CD14-positive monocyte (primary cell): ENCODE measurements around the gene EYS. TPM values are rescaled to one million over a fixed set of nuclear protein-coding genes. Genes with fewer than 3 reads are reported as not detected.

Source experiments
- DNase-seq, 3 donors: peaks; one replicate each; pipeline ENCODE4 v3.0.0-alpha.2; 2011 to 2022
- H2AFZ ChIP-seq: 2 replicates; pipeline ENCODE4 v1.6.0; 2012; ENCODE audit warnings: mild to moderate bottlenecking, low read depth, low read length, inconsistent platforms; ENCODE audit not compliant: insufficient read depth, poor library complexity, severe bottlenecking
- H3K27ac ChIP-seq, 2 donors: 1 replicate in 1 of 2; 2 replicates in 1 of 2; pipeline ENCODE4 v1.5.1; 2012 to 2013; ENCODE audit warnings: low read length in 2 of 2, control low read depth in 1 of 2, inconsistent platforms in 1 of 2, low read depth in 1 of 2, mild to moderate bottlenecking in 1 of 2
- H3K27me3 ChIP-seq, 2 donors: one replicate each; pipeline versions ENCODE4 v1.6.0 to v1.6.1; 2011 to 2013; ENCODE audit warnings: low read length in 2 of 2; ENCODE audit not compliant: control insufficient read depth in 2 of 2, insufficient read depth in 2 of 2
- H3K36me3 ChIP-seq, 2 donors: replicated peaks in 1 of 2; 1 replicate in 1 of 2; 2 replicates in 1 of 2; pipeline versions ENCODE4 v1.5.1 to v1.6.1; 2012 to 2013; ENCODE audit warnings: low read length in 2 of 2, control low read depth in 1 of 2, inconsistent platforms in 1 of 2, mild to moderate bottlenecking in 1 of 2; ENCODE audit not compliant: insufficient read depth in 2 of 2, control insufficient read depth in 1 of 2
- H3K4me1 ChIP-seq, 2 donors: 1 replicate in 1 of 2; 2 replicates in 1 of 2; pipeline versions ENCODE4 v1.5.1 to v1.6.1; 2012 to 2013; ENCODE audit warnings: low read length in 2 of 2, control low read depth in 1 of 2, inconsistent platforms in 1 of 2, mild to moderate bottlenecking in 1 of 2, moderate library complexity in 1 of 2; ENCODE audit not compliant: insufficient read depth in 2 of 2, control insufficient read depth in 1 of 2
- H3K4me2 ChIP-seq: replicated peaks from 2 replicates; pipeline ENCODE3; 2012; ENCODE audit warnings: low read length, moderate library complexity, mild to moderate bottlenecking; ENCODE audit not compliant: poor library complexity, severe bottlenecking; ENCODE audit errors: extremely low read depth
- H3K4me3 ChIP-seq, 3 experiments: fragments of 200-600 bp in 1 of 3; sonication (generic) in 1 of 3; replicated peaks in 1 of 3; 1 replicate in 2 of 3; 2 replicates in 1 of 3; pipeline ENCODE4 v1.5.1; 2011 to 2013; ENCODE audit warnings: low read length in 3 of 3, mild to moderate bottlenecking in 3 of 3, control low read depth in 2 of 3, low read depth in 2 of 3, inconsistent platforms in 1 of 3, moderate library complexity in 1 of 3
- H3K79me2 ChIP-seq: 2 replicates; pipeline ENCODE4 v1.6.0; 2012; ENCODE audit warnings: mild to moderate bottlenecking, control low read depth, inconsistent platforms, low read length, moderate library complexity; ENCODE audit not compliant: insufficient read depth
- H3K9ac ChIP-seq: 2 replicates; pipeline ENCODE4 v1.6.0; 2017; ENCODE audit warnings: low read length, mild to moderate bottlenecking; ENCODE audit not compliant: insufficient read depth, poor library complexity, severe bottlenecking
- H3K9me3 ChIP-seq, 2 donors: replicated peaks in 1 of 2; 1 replicate in 1 of 2; 2 replicates in 1 of 2; pipeline versions ENCODE4 v1.5.1 to v1.6.1; 2012 to 2013; ENCODE audit warnings: low read length in 2 of 2, control low read depth in 1 of 2; ENCODE audit not compliant: control insufficient read depth in 1 of 2, insufficient read depth in 1 of 2
- H4K20me1 ChIP-seq: 2 replicates; pipeline ENCODE4 v1.6.0; 2012; ENCODE audit warnings: mild to moderate bottlenecking, low read length, control low read depth, moderate library complexity; ENCODE audit not compliant: insufficient read depth
- H3K27ac Mint-ChIP-seq, 7 donors: one replicate each; pipeline ENCODE4 v1.8.0; 2020; ENCODE audit warnings: mild to moderate bottlenecking in 7 of 7, mixed read lengths in 7 of 7, moderate library complexity in 6 of 7, inconsistent platforms in 2 of 7
- H3K27me3 Mint-ChIP-seq, 3 donors: one replicate each; pipeline ENCODE4 v1.8.0; 2021 to 2022; ENCODE audit warnings: low read depth in 3 of 3, mild to moderate bottlenecking in 3 of 3, mixed read lengths in 3 of 3, moderate library complexity in 3 of 3, inconsistent platforms in 1 of 3
- H3K36me3 Mint-ChIP-seq, 2 donors: one replicate each; pipeline ENCODE4 v1.8.0; 2020; ENCODE audit warnings: mixed read lengths in 2 of 2, inconsistent platforms in 1 of 2, mild to moderate bottlenecking in 1 of 2
- H3K4me1 Mint-ChIP-seq: one replicate; pipeline ENCODE4 v1.8.0; 2020; ENCODE audit warnings: mild to moderate bottlenecking, mixed read lengths
- H3K4me3 Mint-ChIP-seq, 2 donors: one replicate each; pipeline ENCODE4 v1.8.0; 2020; ENCODE audit warnings: mild to moderate bottlenecking in 2 of 2, mixed read lengths in 2 of 2, moderate library complexity in 1 of 2
- H3K9me3 Mint-ChIP-seq, 7 donors: one replicate each; pipeline ENCODE4 v1.8.0; 2020 to 2022; ENCODE audit warnings: mixed read lengths in 7 of 7, mild to moderate bottlenecking in 6 of 7, moderate library complexity in 6 of 7, inconsistent platforms in 2 of 7
- WGBS: methylation state at CpG from one replicate; pipeline ENCODE4 v1.1.5; 2013; ENCODE audit warnings: missing lambda C conversion rate; ENCODE audit not compliant: insufficient coverage; 5-methylcytosine and 5-hydroxymethylcytosine counted together
- intact Hi-C, 2 donors: fragments of 100-400 bp; cut with micrococcal nuclease; formaldehyde crosslinking; loops; one replicate each; pipeline versions ENCODE4 v1.15.0 to v1.15.1; 2023
- polyA plus RNA-seq, 3 donors: library from polyadenylated mRNA; depleted of rRNA in 1 of 3; unstranded in 2 of 3; stranded (reverse) in 1 of 3; fragments of 300-500 nt in 2 of 3; fragments of >200 nt in 1 of 3; fragmentation: Illumina TruSeq in 2 of 3; gene quantifications; 1 replicate in 2 of 3; 2 replicates in 1 of 3; pipeline ENCODE4 v1.2.3, GENCODE V29; 2012 to 2021
- TF ChIP-seq, protein P1 (sequence below): fragments of 200-600 bp; IDR thresholded peaks from one replicate; pipeline ENCODE4 v1.8.0; 2022; ENCODE audit warnings: antibody characterized with exemption, mild to moderate bottlenecking

Gene EYS
- polyA plus RNA-seq, 3 donors: 0.01 to 0.03 TPM; not detected in 1

GRCh38 chr6:64591676-64592036, 1115.4 kb downstream of the EYS start:
- TF ChIP-seq, protein P1, sequence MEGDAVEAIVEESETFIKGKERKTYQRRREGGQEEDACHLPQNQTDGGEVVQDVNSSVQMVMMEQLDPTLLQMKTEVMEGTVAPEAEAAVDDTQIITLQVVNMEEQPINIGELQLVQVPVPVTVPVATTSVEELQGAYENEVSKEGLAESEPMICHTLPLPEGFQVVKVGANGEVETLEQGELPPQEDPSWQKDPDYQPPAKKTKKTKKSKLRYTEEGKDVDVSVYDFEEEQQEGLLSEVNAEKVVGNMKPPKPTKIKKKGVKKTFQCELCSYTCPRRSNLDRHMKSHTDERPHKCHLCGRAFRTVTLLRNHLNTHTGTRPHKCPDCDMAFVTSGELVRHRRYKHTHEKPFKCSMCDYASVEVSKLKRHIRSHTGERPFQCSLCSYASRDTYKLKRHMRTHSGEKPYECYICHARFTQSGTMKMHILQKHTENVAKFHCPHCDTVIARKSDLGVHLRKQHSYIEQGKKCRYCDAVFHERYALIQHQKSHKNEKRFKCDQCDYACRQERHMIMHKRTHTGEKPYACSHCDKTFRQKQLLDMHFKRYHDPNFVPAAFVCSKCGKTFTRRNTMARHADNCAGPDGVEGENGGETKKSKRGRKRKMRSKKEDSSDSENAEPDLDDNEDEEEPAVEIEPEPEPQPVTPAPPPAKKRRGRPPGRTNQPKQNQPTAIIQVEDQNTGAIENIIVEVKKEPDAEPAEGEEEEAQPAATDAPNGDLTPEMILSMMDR: no peak
- Mint-ChIP-seq H3K9me3 (peaks cover 0 to 8% (median 4%) of the 10 kb centered on the region in 7 donors), H3K27ac (no peak overlapping the region), H3K4me1 (no peaks in the 10 kb centered on the region), H3K27me3 (no peaks in the 10 kb centered on the region), H3K4me3 (no peak overlapping the region), H3K36me3 (no peaks in the 10 kb centered on the region)
- H3K4me2 ChIP-seq: no peak overlapping the region
- no peaks in the 10 kb centered on the region for H3K4me1 ChIP-seq
- H3K27me3 ChIP-seq: no peaks in the 10 kb centered on the region
- H2AFZ ChIP-seq: no peak overlapping the region
- H3K36me3 ChIP-seq: no peaks in the 10 kb centered on the region
- no peaks in the 10 kb centered on the region for H3K79me2 ChIP-seq
- no peak overlapping the region for H3K4me3 ChIP-seq
- 92% methylated on average over 6 of the region's 6 CpGs for WGBS
- no peak overlapping the region for H3K9ac ChIP-seq
- H3K9me3 ChIP-seq: peaks cover 3 to 5% of the 10 kb centered on the region in 2 donors
- no peak overlapping the region for H3K27ac ChIP-seq
- intact Hi-C loops: no loop called here
- no peaks in the 10 kb centered on the region for H4K20me1 ChIP-seq
- no peak for DNase-seq

DNA sequence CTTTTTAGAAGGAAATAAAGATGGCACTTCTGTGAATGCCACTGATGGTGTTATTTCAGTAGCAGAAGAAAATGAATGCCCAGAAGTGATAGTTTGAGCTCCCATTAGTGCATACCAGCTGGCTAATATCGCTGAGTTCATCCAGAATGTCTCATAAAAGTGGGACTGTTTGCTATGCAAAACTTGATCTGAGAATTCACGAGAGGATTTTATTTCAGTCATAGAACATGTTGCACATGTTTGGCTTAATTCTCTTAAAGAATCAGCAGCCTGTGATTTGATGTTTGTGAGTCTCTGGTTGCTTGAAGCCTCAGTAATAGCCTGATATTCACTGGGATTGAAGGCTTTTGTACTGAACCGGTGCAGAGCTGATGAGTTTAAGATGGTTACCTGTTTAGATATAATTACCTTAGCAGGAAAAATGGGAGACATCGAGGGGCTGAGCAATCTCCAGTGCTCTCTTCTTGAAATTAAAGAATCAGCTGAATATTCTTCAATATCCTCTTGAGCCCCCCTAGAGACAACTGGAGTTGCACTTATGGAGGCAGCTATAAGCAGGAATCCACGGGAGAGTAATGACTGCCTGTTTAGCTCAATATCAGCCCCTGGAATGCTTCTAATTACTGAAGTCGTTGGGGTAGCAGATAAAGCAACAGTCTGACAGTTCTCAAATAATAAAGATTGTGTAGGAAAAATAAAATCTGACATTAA, 1115.9 kb downstream of the EYS start:
- no peaks in the 10 kb centered on the region for H3K36me3 ChIP-seq
- Mint-ChIP-seq H3K4me1 (no peaks in the 10 kb centered on the region), H3K27me3 (no peaks in the 10 kb centered on the region), H3K4me3 (no peak overlapping the region), H3K36me3 (no peaks in the 10 kb centered on the region), H3K27ac (no peak overlapping the region), H3K9me3 (peaks cover 0 to 8% (median 3%) of the 10 kb centered on the region in 7 donors)
- no peaks in the 10 kb centered on the region for H4K20me1 ChIP-seq
- no peak overlapping the region for H2AFZ ChIP-seq
- H3K4me3 ChIP-seq: no peak overlapping the region
- H3K27me3 ChIP-seq: no peaks in the 10 kb centered on the region
- H3K9ac ChIP-seq: no peak overlapping the region
- intact Hi-C loops: no loop called here
- DNase-seq: no peak
- H3K4me2 ChIP-seq: no peak overlapping the region
- peaks cover 3 to 5% of the 10 kb centered on the region in 2 donors for H3K9me3 ChIP-seq
- TF ChIP-seq, protein P1: no peak
- no peak overlapping the region for H3K27ac ChIP-seq
- no peaks in the 10 kb centered on the region for H3K79me2 ChIP-seq
- 81% methylated on average over 3 of the region's 6 CpGs for WGBS
- no peaks in the 10 kb centered on the region for H3K4me1 ChIP-seq
